SK-N-SH (cell line): ENCODE data around the gene CXCR3. TPM values are rescaled to one million over a fixed set of nuclear protein-coding genes. Genes with fewer than 3 reads are reported as not detected.

Experiments
- CTCF ChIA-PET: fragments of 300-600, 350-600 bp; formaldehyde crosslinking; extraction: SDS; loops from one replicate; lab custom pipeline; 2021; lab: Yijun Ruan, JAX
- POLR2A ChIA-PET: fragments of 350-600 bp; sonication (Branson Sonifier 250); formaldehyde crosslinking; extraction: SDS; loops from one replicate; lab custom pipeline; 2020; ENCODE audit warnings: antibody characterized with exemption, inconsistent platforms; lab: Yijun Ruan, JAX
- DNase-seq: peaks from one replicate; pipeline ENCODE4 v3.0.0; 2012
- H2AFZ ChIP-seq: fragments of 200-600 bp; sonication (generic); 2 replicates; pipeline ENCODE4 v1.8.1; 2016; ENCODE audit warnings: antibody characterized with exemption, mild to moderate bottlenecking, low read depth
- H3F3A ChIP-seq: fragments of 200-600 bp; sonication (generic); replicated peaks from 2 replicates; pipeline ENCODE3; 2016; ENCODE audit warnings: antibody characterized with exemption, mild to moderate bottlenecking; ENCODE audit not compliant: insufficient read depth
- H3K27ac ChIP-seq, 2 experiments: fragments of 200-500 bp in 1 of 2; fragments of 200-600 bp in 1 of 2; sonication (Bioruptor generic) in 1 of 2; sonication (generic), shearing (Covaris generic) in 1 of 2; 2 replicates each; pipeline versions ENCODE4 v1.5.1 to v1.6.1; 2014 to 2016; ENCODE audit warnings: low read depth in 2 of 2, inconsistent platforms in 1 of 2, low read length in 1 of 2, mild to moderate bottlenecking in 1 of 2, mixed read lengths in 1 of 2
- H3K27me3 ChIP-seq: fragments of 200-600 bp; sonication (generic), shearing (Covaris generic); 2 replicates; pipeline ENCODE4 v1.6.1; 2016; ENCODE audit warnings: mixed run types; ENCODE audit not compliant: insufficient read depth
- H3K36me3 ChIP-seq, 2 experiments: fragments of 200-500 bp in 1 of 2; fragments of 200-600 bp in 1 of 2; sonication (Bioruptor generic) in 1 of 2; sonication (generic) in 1 of 2; replicated peaks in 1 of 2; 2 replicates each; pipeline versions ENCODE3 to v1.5.1; 2014 to 2016; ENCODE audit warnings: low read length in 1 of 2, mild to moderate bottlenecking in 1 of 2; ENCODE audit not compliant: insufficient read depth in 2 of 2, control insufficient read depth in 1 of 2
- H3K4me1 ChIP-seq, 2 experiments: fragments of 200-500 bp in 1 of 2; fragments of 200-600 bp in 1 of 2; sonication (Bioruptor generic) in 1 of 2; sonication (generic), shearing (Covaris generic) in 1 of 2; 2 replicates each; pipeline versions ENCODE4 v1.5.1 to v1.6.1; 2014 to 2016; ENCODE audit warnings: low read depth in 1 of 2, low read length in 1 of 2, mixed run types in 1 of 2; ENCODE audit not compliant: insufficient read depth in 2 of 2, control insufficient read depth in 1 of 2
- H3K4me2 ChIP-seq: fragments of 200-600 bp; sonication (generic), shearing (Covaris generic); 2 replicates; pipeline ENCODE4 v1.6.1; 2017; ENCODE audit warnings: mixed run types
- H3K4me3 ChIP-seq, 2 experiments: fragments of 200-500 bp in 1 of 2; fragments of 200-600 bp in 1 of 2; sonication (Bioruptor generic) in 1 of 2; sonication (generic), shearing (Covaris generic) in 1 of 2; 2 replicates each; pipeline versions ENCODE4 v1.5.1 to v1.8.1; 2014 to 2016; ENCODE audit warnings: low read depth in 2 of 2, inconsistent platforms in 1 of 2, low read length in 1 of 2, mild to moderate bottlenecking in 1 of 2, mixed read lengths in 1 of 2, moderate library complexity in 1 of 2
- H3K79me2 ChIP-seq: fragments of 200-600 bp; sonication (generic); 2 replicates; pipeline ENCODE4 v1.8.1; 2017; ENCODE audit warnings: mild to moderate bottlenecking; ENCODE audit not compliant: insufficient read depth
- H3K9ac ChIP-seq: fragments of 200-600 bp; sonication (generic); 2 replicates; pipeline ENCODE4 v1.6.1; 2017; ENCODE audit warnings: mixed run types
- H3K9me2 ChIP-seq: fragments of 200-600 bp; sonication (generic); 2 replicates; pipeline ENCODE4 v1.6.1; 2017; ENCODE audit warnings: mixed run types
- H3K9me3 ChIP-seq: fragments of 200-600 bp; sonication (generic); 2 replicates; pipeline ENCODE4 v1.6.1; 2017; ENCODE audit warnings: mixed run types, mild to moderate bottlenecking, moderate library complexity
- H4K20me1 ChIP-seq: fragments of 200-600 bp; sonication (generic); 2 replicates; pipeline ENCODE4 v1.6.1; 2017; ENCODE audit warnings: mild to moderate bottlenecking, mixed run types; ENCODE audit not compliant: insufficient read depth
- CHD2 ChIP-seq: fragments of 150-350 bp; IDR thresholded peaks from 2 replicates; pipeline ENCODE4 v1.6.1; 2018; ENCODE audit warnings: low read length; ENCODE audit not compliant: partially characterized antibody
- ELF1 ChIP-seq: IDR thresholded peaks from 2 replicates; pipeline ENCODE4 v1.4.0; 2012
- EP300 ChIP-seq, 2 experiments: IDR thresholded peaks; 2 replicates each; pipeline versions ENCODE4 v1.4.0 to v1.6.1; 2012; ENCODE audit warnings: borderline replicate concordance in 1 of 2, low read depth in 1 of 2, low read length in 1 of 2
- FOXJ3 ChIP-seq: sonication (generic); formaldehyde crosslinking; IDR thresholded peaks from 2 replicates; pipeline ENCODE4 v1.5.1; 2020; ENCODE audit warnings: mild to moderate bottlenecking, missing genetic modification reagents
- FOXM1 ChIP-seq: IDR thresholded peaks from 2 replicates; pipeline ENCODE4 v1.4.0; 2012; ENCODE audit warnings: low read depth, mild to moderate bottlenecking
- GABPA ChIP-seq: IDR thresholded peaks from 2 replicates; pipeline ENCODE4 v1.4.0; 2012; ENCODE audit warnings: low read depth, mild to moderate bottlenecking
- GATA2 ChIP-seq: sonication (generic); formaldehyde crosslinking; IDR thresholded peaks from 2 replicates; pipeline ENCODE4 v1.5.0; 2020; ENCODE audit warnings: mild to moderate bottlenecking, missing genetic modification reagents
- MEF2A ChIP-seq: IDR thresholded peaks from 2 replicates; pipeline ENCODE4 v1.4.0; 2012; ENCODE audit warnings: low read depth, borderline replicate concordance
- MXI1 ChIP-seq: IDR thresholded peaks from 2 replicates; pipeline ENCODE4 v1.6.1; 2012; ENCODE audit warnings: mild to moderate bottlenecking, low read depth, low read length, improper control_type of control experiment
- NFIC ChIP-seq: IDR thresholded peaks from 2 replicates; pipeline ENCODE4 v1.4.0; 2012; ENCODE audit warnings: borderline replicate concordance
- RAD21 ChIP-seq: IDR thresholded peaks from 2 replicates; pipeline ENCODE4 v1.6.1; 2012; ENCODE audit warnings: mild to moderate bottlenecking, low read length
- RXRA ChIP-seq: IDR thresholded peaks from 2 replicates; pipeline ENCODE4 v1.4.0; 2012; ENCODE audit warnings: low read depth, mild to moderate bottlenecking, borderline replicate concordance
- TCF12 ChIP-seq: IDR thresholded peaks from 2 replicates; pipeline ENCODE4 v1.4.0; 2012
- TEAD4 ChIP-seq: IDR thresholded peaks from 2 replicates; pipeline ENCODE4 v1.4.0; 2012; ENCODE audit warnings: mild to moderate bottlenecking, borderline replicate concordance; ENCODE audit not compliant: insufficient read depth
- YY1 ChIP-seq: IDR thresholded peaks from 2 replicates; pipeline ENCODE4 v1.4.0; 2012; ENCODE audit warnings: low read depth, mild to moderate bottlenecking
- WGBS: methylation state at CpG from one replicate; pipeline ENCODE4 v1.1.6; 2017; ENCODE audit warnings: low lambda C conversion rate; 5-methylcytosine and 5-hydroxymethylcytosine counted together
- polyA plus RNA-seq, 3 experiments: library from polyadenylated mRNA; depleted of rRNA; stranded (reverse); fragments of >200 nt; gene quantifications; 2 replicates each; pipeline ENCODE4 v1.2.3, GENCODE V29; 2012
- TF ChIP-seq, protein P1 (sequence below): IDR thresholded peaks from 2 replicates; pipeline ENCODE4; 2012
- TF ChIP-seq, protein P2 (sequence below): IDR thresholded peaks from 2 replicates; pipeline ENCODE4 v1.6.1; 2012; ENCODE audit warnings: mild to moderate bottlenecking, low read depth, low read length, moderate library complexity
- TF ChIP-seq, protein P3 (sequence below): IDR thresholded peaks from 2 replicates; pipeline ENCODE4 v1.4.0; 2012; ENCODE audit warnings: low read depth, borderline replicate concordance
- TF ChIP-seq, protein P4 (sequence below): fragments of 200-600 bp; sonication (generic); IDR thresholded peaks from 2 replicates; pipeline ENCODE4 v1.6.1; 2017; ENCODE audit warnings: antibody characterized with exemption, mild to moderate bottlenecking, moderate library complexity
- TF ChIP-seq, protein P5 (sequence below): IDR thresholded peaks from 2 replicates; pipeline ENCODE4 v1.4.0; 2012; ENCODE audit warnings: low read depth

CXCR3 gene
- polyA plus RNA-seq, 1 of the 3 experiments (the other 2 are of a cell fraction) = not detected

DNA sequence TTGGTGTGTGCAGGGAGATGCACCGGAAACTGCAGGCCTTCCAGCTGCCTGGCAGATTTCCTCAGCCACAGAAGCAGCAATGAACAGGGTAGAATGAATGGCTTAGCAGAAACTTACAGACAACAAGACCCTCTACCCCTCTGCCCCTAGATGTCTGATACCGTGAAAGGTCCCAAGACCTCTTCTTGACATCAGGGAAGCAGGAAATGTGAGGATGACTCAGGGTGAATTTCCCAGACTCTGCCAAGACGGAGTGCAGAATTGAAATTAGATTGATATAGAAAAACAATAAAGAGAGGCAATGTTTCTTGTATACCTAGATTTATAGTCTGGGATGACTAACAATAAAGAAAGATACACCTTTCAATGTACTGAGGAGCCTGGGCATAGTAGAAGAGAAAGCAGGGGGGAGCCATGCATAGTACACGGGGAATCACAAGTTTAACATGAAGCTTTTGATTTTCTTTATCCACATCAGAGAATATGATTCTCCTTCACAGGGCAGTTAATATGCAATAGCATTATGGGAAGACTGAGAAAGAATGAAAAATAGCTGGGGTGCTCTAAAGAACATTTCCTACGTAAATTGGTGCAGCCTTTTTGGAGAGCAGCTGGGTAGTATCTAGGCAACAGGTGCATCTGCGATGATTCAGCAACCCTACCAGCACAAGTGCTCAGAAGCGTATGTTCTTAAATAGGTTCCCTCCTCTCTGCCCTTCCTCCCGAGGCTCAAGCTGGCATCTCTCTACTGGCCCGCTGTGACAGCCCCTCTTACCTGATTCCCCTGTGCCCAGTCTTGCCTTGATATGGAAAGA, 18.3 kb upstream of the CXCR3 start:
- ChIA-PET POLR2A (no interaction called here), CTCF (interaction anchor here (0.6 kb wide), 1 partner anchor 494 kb away, joined by 3 read pairs; no protein-coding TSS in a partner anchor)
- H3K4me2 ChIP-seq = no peak overlapping the region
- H3K4me3 ChIP-seq = no peak overlapping the region
- H3K27me3 ChIP-seq = no peaks in the 10 kb centered on the region
- no peaks in the 10 kb centered on the region for H3F3A ChIP-seq
- H3K9ac ChIP-seq = no peak overlapping the region
- H4K20me1 ChIP-seq = no peaks in the 10 kb centered on the region
- no peak for TF ChIP-seq GATA2
- no peak for TF ChIP-seq MEF2A
- no peak for TF ChIP-seq YY1
- TF ChIP-seq CHD2 = no peak
- TF ChIP-seq, protein P1, sequence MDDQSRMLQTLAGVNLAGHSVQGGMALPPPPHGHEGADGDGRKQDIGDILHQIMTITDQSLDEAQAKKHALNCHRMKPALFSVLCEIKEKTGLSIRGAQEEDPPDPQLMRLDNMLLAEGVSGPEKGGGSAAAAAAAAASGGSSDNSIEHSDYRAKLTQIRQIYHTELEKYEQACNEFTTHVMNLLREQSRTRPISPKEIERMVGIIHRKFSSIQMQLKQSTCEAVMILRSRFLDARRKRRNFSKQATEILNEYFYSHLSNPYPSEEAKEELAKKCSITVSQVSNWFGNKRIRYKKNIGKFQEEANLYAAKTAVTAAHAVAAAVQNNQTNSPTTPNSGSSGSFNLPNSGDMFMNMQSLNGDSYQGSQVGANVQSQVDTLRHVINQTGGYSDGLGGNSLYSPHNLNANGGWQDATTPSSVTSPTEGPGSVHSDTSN = no peak
- TF ChIP-seq EP300 (IDR thresholded peaks at IDR 0.05; ENCODE audit: borderline replicate concordance in 1 of 2, low read depth in 1 of 2, low read length in 1 of 2) = no peak
- no peak for TF ChIP-seq TEAD4
- no peak for TF ChIP-seq TCF12
- TF ChIP-seq, protein P2, sequence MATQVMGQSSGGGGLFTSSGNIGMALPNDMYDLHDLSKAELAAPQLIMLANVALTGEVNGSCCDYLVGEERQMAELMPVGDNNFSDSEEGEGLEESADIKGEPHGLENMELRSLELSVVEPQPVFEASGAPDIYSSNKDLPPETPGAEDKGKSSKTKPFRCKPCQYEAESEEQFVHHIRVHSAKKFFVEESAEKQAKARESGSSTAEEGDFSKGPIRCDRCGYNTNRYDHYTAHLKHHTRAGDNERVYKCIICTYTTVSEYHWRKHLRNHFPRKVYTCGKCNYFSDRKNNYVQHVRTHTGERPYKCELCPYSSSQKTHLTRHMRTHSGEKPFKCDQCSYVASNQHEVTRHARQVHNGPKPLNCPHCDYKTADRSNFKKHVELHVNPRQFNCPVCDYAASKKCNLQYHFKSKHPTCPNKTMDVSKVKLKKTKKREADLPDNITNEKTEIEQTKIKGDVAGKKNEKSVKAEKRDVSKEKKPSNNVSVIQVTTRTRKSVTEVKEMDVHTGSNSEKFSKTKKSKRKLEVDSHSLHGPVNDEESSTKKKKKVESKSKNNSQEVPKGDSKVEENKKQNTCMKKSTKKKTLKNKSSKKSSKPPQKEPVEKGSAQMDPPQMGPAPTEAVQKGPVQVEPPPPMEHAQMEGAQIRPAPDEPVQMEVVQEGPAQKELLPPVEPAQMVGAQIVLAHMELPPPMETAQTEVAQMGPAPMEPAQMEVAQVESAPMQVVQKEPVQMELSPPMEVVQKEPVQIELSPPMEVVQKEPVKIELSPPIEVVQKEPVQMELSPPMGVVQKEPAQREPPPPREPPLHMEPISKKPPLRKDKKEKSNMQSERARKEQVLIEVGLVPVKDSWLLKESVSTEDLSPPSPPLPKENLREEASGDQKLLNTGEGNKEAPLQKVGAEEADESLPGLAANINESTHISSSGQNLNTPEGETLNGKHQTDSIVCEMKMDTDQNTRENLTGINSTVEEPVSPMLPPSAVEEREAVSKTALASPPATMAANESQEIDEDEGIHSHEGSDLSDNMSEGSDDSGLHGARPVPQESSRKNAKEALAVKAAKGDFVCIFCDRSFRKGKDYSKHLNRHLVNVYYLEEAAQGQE = no peak
- TF ChIP-seq GABPA = no peak
- TF ChIP-seq ELF1 = no peak
- TF ChIP-seq RXRA = no peak
- no peak for TF ChIP-seq FOXJ3 (CRISPR knock-in tag)
- TF ChIP-seq, protein P3, sequence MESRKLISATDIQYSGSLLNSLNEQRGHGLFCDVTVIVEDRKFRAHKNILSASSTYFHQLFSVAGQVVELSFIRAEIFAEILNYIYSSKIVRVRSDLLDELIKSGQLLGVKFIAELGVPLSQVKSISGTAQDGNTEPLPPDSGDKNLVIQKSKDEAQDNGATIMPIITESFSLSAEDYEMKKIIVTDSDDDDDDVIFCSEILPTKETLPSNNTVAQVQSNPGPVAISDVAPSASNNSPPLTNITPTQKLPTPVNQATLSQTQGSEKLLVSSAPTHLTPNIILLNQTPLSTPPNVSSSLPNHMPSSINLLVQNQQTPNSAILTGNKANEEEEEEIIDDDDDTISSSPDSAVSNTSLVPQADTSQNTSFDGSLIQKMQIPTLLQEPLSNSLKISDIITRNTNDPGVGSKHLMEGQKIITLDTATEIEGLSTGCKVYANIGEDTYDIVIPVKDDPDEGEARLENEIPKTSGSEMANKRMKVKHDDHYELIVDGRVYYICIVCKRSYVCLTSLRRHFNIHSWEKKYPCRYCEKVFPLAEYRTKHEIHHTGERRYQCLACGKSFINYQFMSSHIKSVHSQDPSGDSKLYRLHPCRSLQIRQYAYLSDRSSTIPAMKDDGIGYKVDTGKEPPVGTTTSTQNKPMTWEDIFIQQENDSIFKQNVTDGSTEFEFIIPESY = no peak
- TF ChIP-seq, protein P4, sequence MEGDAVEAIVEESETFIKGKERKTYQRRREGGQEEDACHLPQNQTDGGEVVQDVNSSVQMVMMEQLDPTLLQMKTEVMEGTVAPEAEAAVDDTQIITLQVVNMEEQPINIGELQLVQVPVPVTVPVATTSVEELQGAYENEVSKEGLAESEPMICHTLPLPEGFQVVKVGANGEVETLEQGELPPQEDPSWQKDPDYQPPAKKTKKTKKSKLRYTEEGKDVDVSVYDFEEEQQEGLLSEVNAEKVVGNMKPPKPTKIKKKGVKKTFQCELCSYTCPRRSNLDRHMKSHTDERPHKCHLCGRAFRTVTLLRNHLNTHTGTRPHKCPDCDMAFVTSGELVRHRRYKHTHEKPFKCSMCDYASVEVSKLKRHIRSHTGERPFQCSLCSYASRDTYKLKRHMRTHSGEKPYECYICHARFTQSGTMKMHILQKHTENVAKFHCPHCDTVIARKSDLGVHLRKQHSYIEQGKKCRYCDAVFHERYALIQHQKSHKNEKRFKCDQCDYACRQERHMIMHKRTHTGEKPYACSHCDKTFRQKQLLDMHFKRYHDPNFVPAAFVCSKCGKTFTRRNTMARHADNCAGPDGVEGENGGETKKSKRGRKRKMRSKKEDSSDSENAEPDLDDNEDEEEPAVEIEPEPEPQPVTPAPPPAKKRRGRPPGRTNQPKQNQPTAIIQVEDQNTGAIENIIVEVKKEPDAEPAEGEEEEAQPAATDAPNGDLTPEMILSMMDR = no peak
- no peak for TF ChIP-seq RAD21
- TF ChIP-seq FOXM1 = no peak
- no peak for TF ChIP-seq NFIC
- TF ChIP-seq, protein P5, sequence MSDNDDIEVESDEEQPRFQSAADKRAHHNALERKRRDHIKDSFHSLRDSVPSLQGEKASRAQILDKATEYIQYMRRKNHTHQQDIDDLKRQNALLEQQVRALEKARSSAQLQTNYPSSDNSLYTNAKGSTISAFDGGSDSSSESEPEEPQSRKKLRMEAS = no peak
- TF ChIP-seq MXI1 = no peak
- H3K36me3 ChIP-seq = no peaks in the 10 kb centered on the region
- no peaks in the 10 kb centered on the region for H3K9me2 ChIP-seq
- H3K79me2 ChIP-seq = no peaks in the 10 kb centered on the region
- H3K27ac ChIP-seq = no peak overlapping the region
- H3K4me1 ChIP-seq = 0 out of 4 replicates have a peak, but pooled peaks cover 0 to 4% of the 10 kb centered on the region in 2 experiments
- WGBS = 43% methylated on average over 9 of the region's 9 CpGs
- DNase-seq = no peak
- no peak overlapping the region for H2AFZ ChIP-seq
- no peaks in the 10 kb centered on the region for H3K9me3 ChIP-seq
